T-helper 1 cell treated with Interleukin-12 subunit alpha and Interleukin-12 subunit beta and Interleukin-4 antibody, amounts not matched to agents 30 μg/mL and 1 μg/mL, for 36 hours (primary cell): ENCODE results near the gene INTS11.

ENCODE experiments used
- H3K27ac Mint-ChIP-seq: one replicate; pipeline ENCODE4 v1.8.0; 2021; ENCODE audit warnings: mild to moderate bottlenecking, mixed read lengths
- H3K27me3 Mint-ChIP-seq: one replicate; pipeline ENCODE4 v1.8.0; 2021; ENCODE audit warnings: low read depth, mixed read lengths
- H3K36me3 Mint-ChIP-seq: one replicate; pipeline ENCODE4 v1.8.0; 2021; ENCODE audit warnings: low read depth, mixed read lengths
- H3K4me1 Mint-ChIP-seq: one replicate; pipeline ENCODE4 v1.8.0; 2021; ENCODE audit warnings: low read depth, mixed read lengths
- H3K4me3 Mint-ChIP-seq: one replicate; pipeline ENCODE4 v1.8.0; 2021; ENCODE audit warnings: mild to moderate bottlenecking, moderate library complexity, mixed read lengths
- H3K9me3 Mint-ChIP-seq: one replicate; pipeline ENCODE4 v1.8.0; 2021; ENCODE audit warnings: mixed read lengths

The INTS11 gene

DNA sequence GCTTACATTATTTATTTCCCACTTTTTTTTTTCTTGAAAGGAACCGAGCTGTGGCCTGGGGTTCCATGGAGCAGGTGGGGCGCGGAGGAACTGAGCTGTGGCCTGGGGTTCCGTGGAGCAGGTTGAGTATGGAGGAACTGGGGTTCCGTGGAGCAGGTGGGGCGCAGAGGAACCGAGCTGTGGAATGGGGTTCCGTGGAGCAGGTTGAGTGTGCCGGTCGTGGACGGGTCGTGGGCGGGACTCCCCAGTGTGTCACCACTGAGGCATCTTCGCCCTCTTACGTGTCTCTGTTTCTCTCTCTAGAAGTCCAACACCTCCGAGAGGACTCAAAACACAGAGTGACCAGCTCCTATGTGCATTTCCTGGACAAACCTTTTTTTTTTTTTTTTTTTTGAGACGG lies 45.4 kb downstream of the INTS11 start:
- Mint-ChIP-seq H3K36me3 (no peaks in the 10 kb centered on the region), H3K4me3 (no peak overlapping the region), H3K27me3 (no peaks in the 10 kb centered on the region), H3K9me3 (no peaks in the 10 kb centered on the region), H3K4me1 (no peaks in the 10 kb centered on the region), H3K27ac (no peak overlapping the region)

DNA sequence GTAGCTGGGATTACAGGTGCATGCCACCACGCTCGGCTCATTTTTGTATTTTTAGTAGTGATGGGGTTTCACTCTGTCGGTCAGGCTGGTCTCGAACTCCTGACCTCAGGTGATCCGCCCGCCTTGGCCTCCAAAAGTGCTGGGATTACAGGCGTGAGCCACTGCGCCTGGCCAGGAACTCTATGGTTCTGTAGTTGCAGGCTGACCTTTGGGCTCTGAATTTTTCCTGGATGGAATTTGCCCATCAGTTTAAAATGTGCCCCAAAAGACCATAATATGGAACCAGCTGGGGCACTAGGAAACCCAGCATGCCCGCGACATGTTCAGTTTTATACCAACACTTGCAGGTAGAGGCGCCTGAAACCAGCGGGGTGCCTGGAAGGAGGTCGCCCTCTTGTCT lies 45.8 kb downstream of the INTS11 start:
- no peaks in the 10 kb centered on the region for H3K36me3 Mint-ChIP-seq
- no peaks in the 10 kb centered on the region for H3K4me1 Mint-ChIP-seq
- H3K27me3 Mint-ChIP-seq, result no peaks in the 10 kb centered on the region
- no peaks in the 10 kb centered on the region for H3K9me3 Mint-ChIP-seq
- no peak overlapping the region for H3K27ac Mint-ChIP-seq
- no peak overlapping the region for H3K4me3 Mint-ChIP-seq

DNA sequence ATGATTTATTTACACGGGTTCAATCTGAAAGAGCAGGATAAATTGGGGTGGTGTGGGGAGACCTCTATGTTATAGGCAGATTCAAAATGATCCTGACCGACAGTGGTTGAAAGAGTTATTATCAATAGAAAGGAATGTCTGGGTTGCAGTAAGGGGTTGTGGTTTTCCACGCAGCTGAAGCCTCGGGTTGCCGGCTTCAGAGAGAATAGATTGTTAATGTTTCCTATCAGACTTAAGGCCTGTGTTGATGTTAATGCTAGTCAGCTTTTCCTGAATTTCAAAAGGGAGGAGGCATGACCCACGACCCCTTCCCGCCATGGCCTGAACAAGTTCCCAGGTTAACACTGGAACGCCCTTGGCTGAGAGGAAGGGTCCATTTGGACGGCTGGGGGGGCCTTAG lies 48.6 kb downstream of the INTS11 start:
- Mint-ChIP-seq H3K9me3 (no peaks in the 10 kb centered on the region), H3K4me1 (peaks cover 16% of the 10 kb centered on the region), H3K27ac (no peak overlapping the region)

DNA sequence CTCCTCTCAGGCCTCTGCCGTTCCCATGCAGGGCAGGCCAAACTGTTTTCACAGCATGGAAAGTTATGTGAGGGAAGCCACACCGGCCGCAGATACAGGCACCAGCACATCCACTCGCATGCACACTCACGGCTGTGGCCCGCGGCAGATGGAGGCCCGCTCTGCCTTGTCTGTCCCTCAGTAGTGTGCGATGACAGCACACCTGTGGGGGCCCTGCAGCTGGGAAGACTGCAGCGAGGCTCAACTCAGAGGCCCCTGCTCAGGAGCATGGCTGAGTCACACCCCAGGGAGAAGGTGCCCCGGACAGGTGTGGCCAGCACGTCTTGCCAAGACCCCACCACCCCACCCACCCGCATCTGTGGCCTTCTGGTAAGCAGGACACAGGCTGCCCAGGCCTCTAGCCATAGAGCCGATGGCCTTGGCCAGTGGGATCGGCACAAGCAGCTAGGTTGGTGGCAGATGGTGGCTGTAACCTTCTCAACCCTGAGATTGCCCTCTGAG lies 49.5 kb downstream of the INTS11 start:
- no peak overlapping the region for H3K27ac Mint-ChIP-seq
- peak overlapping the region; percentile 60 for H3K4me3 Mint-ChIP-seq
- peaks cover 25% of the 10 kb centered on the region for H3K4me1 Mint-ChIP-seq
- H3K9me3 Mint-ChIP-seq, result no peaks in the 10 kb centered on the region
- H3K27me3 Mint-ChIP-seq, result no peaks in the 10 kb centered on the region
- peaks cover 16% of the 10 kb centered on the region for H3K36me3 Mint-ChIP-seq

More for the DNA sequence above, 48.6 kb downstream of the INTS11 start:
- no peak overlapping the region for H3K4me3 Mint-ChIP-seq
- H3K27me3 Mint-ChIP-seq, result no peaks in the 10 kb centered on the region
- peaks cover 9% of the 10 kb centered on the region for H3K36me3 Mint-ChIP-seq

DNA sequence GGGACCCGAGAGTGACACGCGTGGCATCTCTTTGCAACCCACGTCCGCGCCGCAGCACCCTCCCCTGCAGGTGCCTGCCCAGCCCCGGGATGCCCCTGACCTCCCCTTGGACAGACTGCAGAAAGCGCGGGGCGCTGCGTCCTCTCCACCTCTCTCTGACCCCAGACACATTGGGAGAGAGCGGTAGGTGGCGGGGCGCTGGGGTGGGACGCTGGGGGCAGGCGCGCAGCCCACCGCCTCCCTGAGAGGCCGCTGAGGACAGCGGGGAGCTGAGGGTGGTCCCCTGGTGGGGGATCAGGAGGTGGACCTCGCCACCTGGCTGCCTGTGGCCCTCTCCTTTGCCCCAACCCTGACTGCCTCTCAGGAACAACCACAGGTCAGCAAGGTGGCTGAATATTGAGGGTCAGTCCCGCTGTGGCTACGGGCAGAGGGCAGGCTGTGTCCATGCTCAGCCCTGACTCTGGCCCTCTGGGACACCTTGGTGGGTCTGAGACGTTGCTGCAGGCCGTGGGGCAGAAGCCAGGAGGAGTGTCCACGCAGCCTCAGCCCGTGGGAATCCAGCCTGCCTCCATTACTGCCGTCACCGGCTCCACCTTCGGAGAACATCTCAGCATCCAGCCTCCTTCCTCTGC lies 50.0 kb downstream of the INTS11 start:
- Mint-ChIP-seq H3K27me3 (no peaks in the 10 kb centered on the region), H3K9me3 (no peaks in the 10 kb centered on the region), H3K27ac (no peak overlapping the region), H3K4me3 (peak overlapping the region; percentile 60), H3K4me1 (peaks cover 28% of the 10 kb centered on the region), H3K36me3 (peaks cover 17% of the 10 kb centered on the region)

DNA sequence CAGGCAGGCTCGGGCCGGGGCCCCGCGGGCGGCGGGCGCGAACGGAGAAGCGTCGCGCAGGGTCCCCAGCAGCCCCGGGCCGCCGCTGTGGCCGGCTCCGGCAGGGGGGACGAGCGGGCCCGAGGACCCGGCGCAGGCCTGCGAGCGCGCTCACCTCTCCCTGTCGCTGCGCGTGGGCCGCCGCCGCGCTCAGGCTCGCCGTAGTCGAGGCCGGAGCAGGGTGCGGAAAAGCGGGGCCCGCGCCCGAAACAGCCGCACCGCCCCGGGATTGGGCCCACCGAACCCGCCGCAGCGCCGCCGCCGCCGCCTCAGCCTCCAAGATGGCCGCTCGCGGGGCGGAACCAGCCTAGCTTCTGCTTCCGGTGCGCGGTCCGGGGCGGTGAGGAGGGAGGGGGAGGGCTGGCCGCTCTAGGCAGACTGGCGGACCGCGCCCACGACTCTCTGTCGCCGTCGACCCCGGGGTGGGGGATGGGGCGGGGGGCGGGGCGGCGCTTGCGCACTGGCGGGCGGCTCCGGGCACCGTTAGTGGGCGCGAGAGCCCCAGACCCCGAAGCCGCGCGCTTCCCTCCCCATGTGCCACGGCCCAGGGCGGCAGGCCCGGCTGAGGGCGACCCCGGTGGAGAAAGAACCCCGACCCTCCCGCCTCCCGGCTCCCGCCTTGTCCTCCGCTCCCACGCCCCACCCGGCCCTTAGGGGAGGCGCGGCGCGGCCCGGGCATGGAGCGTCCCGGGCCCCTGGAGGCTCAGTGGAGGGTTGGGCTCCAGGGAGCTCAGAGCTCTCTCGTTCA lies 50.8 kb downstream of the INTS11 start, which contains the start of gene UBE2J2:
UBE2J2 (minus strand) TSS at position 343 of the 787 bp plus-strand sequence. CDS start 5,862 bp downstream, outside the sequence.
- Mint-ChIP-seq H3K27ac (peak within 1 kb of the TSS; percentile 75), H3K9me3 (no peaks in the 10 kb centered on the region), H3K36me3 (peaks cover 17% of the 10 kb centered on the region), H3K4me1 (peaks cover 28% of the 10 kb centered on the region), H3K27me3 (no peaks in the 10 kb centered on the region), H3K4me3 (peak within 1 kb of the TSS; percentile 83)

DNA sequence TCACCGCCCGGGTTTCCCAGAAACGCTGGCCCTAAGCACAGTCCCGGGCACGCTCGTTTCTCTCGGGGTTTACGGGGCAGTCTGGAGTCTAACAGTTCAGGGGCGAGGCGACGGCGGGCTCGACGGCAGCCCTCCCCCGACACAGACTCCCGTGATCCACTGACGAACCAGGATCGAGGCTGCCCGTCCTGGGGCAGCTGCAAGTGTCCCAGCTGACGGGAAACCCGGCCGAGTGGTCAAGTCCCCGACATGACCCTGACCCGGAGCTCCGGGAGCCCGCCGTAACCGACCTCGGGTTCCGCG lies 51.3 kb downstream of the INTS11 start:
- peak overlapping the region; percentile 83 for H3K4me3 Mint-ChIP-seq
- no peaks in the 10 kb centered on the region for H3K27me3 Mint-ChIP-seq
- peak overlapping the region; percentile 75 for H3K27ac Mint-ChIP-seq
- H3K4me1 Mint-ChIP-seq, result peaks cover 28% of the 10 kb centered on the region
- peaks cover 17% of the 10 kb centered on the region for H3K36me3 Mint-ChIP-seq
- H3K9me3 Mint-ChIP-seq, result no peaks in the 10 kb centered on the region

DNA sequence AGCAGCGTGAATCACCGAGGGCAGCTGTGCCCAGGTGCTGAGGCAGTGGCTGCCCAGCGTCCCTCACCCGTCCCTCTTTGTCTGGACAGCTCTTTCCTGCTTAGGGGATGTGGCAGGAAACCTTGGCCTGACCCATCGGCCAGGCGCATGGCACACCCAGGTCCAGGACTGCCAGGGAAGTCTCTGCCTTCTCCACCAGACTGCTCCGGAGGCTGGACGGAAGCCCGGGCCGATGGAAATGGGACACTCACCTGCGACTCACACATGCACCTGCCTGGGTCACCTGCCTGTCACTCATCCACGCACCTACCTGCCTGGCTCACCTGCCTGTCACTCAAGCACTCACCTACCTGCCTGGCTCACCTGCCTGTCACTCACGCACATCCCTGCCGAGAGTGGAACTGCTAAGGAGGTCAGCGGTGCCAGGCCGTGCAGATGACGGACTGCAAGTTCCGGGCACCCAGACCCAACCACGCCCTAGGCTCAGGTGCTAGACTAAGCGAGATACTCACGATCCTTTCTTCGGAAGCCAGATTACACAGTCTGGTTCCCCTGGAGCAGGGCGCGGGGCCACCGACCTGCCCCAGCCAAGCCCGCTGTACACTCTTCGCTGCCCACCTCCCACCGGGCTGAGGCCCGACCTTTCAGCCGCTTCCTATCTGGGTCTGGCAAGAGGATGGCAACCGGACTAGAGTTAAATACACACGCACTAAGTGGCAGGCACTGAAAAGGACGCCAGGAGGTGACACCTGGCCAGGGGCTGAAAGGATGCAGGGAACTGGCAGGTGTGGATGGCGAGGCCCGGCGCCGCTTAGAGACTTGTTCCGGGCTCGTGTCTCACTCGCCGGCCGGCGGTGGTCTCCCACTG lies 51.9 kb downstream of the INTS11 start:
- H3K36me3 Mint-ChIP-seq, result peaks cover 17% of the 10 kb centered on the region
- no peaks in the 10 kb centered on the region for H3K27me3 Mint-ChIP-seq
- peak overlapping the region; percentile 75 for H3K27ac Mint-ChIP-seq
- H3K4me3 Mint-ChIP-seq, result peak overlapping the region; percentile 83
- no peaks in the 10 kb centered on the region for H3K9me3 Mint-ChIP-seq
- H3K4me1 Mint-ChIP-seq, result peaks cover 28% of the 10 kb centered on the region

DNA sequence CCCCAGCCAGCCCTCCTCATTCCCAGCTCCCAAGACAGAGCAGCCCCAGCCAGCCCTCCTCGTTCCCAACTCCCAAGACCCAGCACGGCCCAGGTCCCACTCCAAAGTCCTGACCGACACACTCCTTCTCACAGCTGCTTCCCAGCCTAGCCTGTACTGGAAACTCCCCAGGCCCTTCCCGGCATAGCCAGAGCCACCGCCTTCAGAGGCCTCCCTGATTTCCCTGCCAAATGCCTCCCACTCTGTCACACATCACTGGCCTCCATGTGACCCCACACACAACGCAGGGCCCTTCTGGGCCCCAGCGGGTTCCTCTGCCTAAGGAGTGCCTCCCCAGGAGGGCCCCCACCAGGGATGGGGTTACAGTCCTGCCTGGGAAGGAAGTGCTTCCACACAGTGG lies 53.6 kb downstream of the INTS11 start:
- Mint-ChIP-seq H3K4me1 (peaks cover 28% of the 10 kb centered on the region), H3K36me3 (peaks cover 17% of the 10 kb centered on the region), H3K27ac (peak overlapping the region; percentile 33), H3K27me3 (no peaks in the 10 kb centered on the region), H3K4me3 (peak overlapping the region; percentile 65), H3K9me3 (no peaks in the 10 kb centered on the region)

DNA sequence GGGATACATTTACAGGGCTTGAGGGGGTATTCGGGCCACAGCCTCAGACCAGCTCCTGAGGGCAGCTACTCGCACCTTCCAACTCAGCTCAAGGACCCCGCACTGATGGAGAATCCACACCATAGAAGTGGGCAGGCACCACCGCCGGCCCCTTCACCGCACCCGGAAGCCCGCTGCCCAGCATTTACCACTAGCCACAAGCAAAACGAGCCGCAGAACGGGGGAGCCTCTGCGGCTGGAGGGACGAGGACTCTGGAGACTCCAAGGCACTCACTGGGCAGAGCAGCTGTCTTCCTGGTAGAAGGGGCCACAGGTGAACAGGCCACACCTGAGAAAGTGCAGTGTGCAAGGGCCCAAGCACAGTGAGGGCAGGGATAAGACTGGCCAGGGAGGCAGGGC lies 56.2 kb downstream of the INTS11 start:
- H3K4me3 Mint-ChIP-seq, result no peak overlapping the region
- H3K36me3 Mint-ChIP-seq, result peaks cover 19% of the 10 kb centered on the region
- H3K9me3 Mint-ChIP-seq, result no peaks in the 10 kb centered on the region
- H3K27me3 Mint-ChIP-seq, result no peaks in the 10 kb centered on the region
- H3K27ac Mint-ChIP-seq, result no peak overlapping the region
- H3K4me1 Mint-ChIP-seq, result peaks cover 30% of the 10 kb centered on the region

DNA sequence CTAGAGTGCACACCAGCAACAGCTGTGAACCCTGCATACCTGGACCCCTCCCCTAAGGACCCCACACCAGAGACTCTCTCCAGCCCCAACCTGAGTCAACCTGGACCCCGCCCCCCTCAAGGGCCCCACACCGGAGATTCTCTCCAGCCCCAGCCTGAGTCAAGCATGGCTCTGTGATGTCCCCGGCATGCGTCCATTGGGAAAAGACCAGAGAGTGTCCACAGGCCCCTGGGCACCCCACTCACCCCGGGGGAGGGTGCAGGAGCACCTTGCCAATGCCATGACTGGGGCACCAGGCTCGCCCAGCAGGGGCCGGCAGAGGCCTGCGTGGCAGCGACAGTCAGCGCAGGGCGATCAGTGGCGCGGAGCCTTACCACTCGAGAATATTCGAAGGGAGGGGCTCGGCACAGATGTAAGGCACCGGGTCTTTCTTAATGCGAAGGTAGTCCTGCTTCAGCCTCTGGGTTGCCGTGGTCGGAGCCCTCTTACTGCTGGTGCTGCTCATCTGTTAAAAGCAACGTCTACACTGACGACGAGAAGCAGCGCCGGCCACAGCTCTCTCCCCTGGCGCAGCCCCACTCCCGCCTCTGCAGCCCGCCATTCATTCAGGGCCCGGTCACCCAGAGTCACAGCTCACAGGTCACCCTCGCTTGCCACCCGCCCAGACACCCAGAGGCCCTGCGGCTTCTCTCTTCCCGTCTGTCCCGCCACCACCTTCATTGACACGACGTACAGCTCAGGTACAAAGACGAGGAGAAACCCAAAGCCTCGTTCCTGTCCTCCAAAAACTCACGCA lies 56.8 kb downstream of the INTS11 start:
- Mint-ChIP-seq H3K4me1 (peaks cover 28% of the 10 kb centered on the region), H3K27me3 (no peaks in the 10 kb centered on the region), H3K27ac (no peak overlapping the region), H3K36me3 (peaks cover 21% of the 10 kb centered on the region), H3K4me3 (no peak overlapping the region), H3K9me3 (no peaks in the 10 kb centered on the region)

DNA sequence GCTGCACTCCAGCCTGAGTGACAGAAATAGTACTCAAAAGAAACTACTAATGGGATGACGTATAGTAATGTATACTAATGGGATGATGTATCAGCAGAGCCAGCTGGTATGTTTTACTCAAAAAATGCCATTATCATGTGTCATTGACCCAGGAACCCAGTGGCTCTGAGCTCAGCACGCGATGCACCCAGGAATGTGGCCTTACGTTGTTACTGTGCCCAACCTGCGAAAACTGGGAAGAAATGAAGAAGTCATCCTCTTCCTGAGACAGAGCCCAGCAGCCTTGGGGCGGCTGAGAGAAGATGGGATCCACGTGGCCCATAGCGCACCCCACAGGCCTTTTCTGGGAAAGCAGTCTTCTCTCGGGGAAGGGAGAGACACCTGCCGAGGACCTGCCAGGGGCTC lies 59.6 kb downstream of the INTS11 start:
- Mint-ChIP-seq H3K27ac (no peak overlapping the region), H3K4me1 (peaks cover 9% of the 10 kb centered on the region), H3K9me3 (no peaks in the 10 kb centered on the region), H3K36me3 (peaks cover 20% of the 10 kb centered on the region), H3K4me3 (no peak overlapping the region), H3K27me3 (no peaks in the 10 kb centered on the region)

DNA sequence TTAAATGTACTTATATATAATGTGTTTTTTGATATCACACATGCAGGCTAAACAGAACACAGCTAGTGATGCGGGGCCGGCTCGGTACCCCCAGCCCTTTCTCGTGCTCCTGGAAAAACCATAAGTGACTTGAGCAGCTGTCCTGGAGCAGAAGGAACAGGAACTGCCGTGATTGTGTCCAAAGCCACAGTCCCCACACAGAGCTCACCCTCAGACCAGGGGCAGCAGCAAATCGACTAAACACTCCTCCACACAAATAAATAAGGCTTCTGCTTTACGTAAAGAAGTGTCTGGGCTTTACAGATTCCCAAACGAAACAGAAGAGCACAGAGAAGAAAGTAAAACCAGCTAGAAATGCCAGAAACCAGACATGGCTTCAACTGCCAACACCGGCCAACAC lies 60.4 kb downstream of the INTS11 start:
- no peak overlapping the region for H3K4me3 Mint-ChIP-seq
- H3K27me3 Mint-ChIP-seq, result no peaks in the 10 kb centered on the region
- H3K27ac Mint-ChIP-seq, result no peak overlapping the region
- no peaks in the 10 kb centered on the region for H3K9me3 Mint-ChIP-seq
- peaks cover 8% of the 10 kb centered on the region for H3K4me1 Mint-ChIP-seq
- peaks cover 26% of the 10 kb centered on the region for H3K36me3 Mint-ChIP-seq

DNA sequence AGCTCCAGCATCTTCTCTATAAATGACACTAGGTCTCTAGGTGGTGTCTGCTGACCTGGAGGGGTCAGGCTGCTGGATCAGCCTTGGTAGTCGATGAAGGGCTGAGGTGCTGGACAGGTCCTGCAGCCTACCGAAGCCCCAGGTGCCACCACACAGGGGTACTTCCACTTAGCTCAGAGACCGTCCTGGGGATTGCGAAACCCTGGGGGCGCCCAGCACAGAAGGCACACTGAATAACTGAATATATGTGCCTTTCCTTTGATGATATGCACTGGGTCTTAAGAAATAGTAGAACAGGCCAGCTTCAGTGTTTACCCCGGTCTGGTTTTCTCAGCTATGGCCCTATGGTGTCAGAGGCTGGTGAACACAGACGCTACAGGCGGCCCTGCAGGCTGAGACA lies 61.7 kb downstream of the INTS11 start:
- Mint-ChIP-seq H3K9me3 (no peaks in the 10 kb centered on the region), H3K27me3 (no peaks in the 10 kb centered on the region), H3K4me3 (no peak overlapping the region), H3K27ac (no peak overlapping the region), H3K36me3 (peaks cover 28% of the 10 kb centered on the region), H3K4me1 (peaks cover 10% of the 10 kb centered on the region)
